Smooth muscle cell (in vitro differentiated cells): ENCODE data around the gene KIAA0319L. TPM values are rescaled to one million over a fixed set of nuclear protein-coding genes. Genes with fewer than 3 reads are reported as not detected.

Experiments
- DNase-seq: peaks from one replicate; lab custom pipeline; 2025; ENCODE audit not compliant: unreplicated experiment; lab: John Stamatoyannopoulos, UW
- H2AFZ ChIP-seq: fragments of 200-600 bp; sonication (generic); 2 replicates; pipeline ENCODE4 v1.6.0; 2016; ENCODE audit warnings: antibody characterized with exemption, low read depth, mild to moderate bottlenecking
- H3F3A ChIP-seq: fragments of 200-600 bp; sonication (generic); 2 replicates; pipeline ENCODE4 v1.6.0; 2017; ENCODE audit warnings: antibody characterized with exemption, low read depth
- H3K27ac ChIP-seq: fragments of 200-600 bp; sonication (generic); 2 replicates; pipeline ENCODE4 v1.5.1; 2016; ENCODE audit warnings: low read depth, mild to moderate bottlenecking
- H3K27me3 ChIP-seq: fragments of 200-600 bp; sonication (generic); 2 replicates; pipeline ENCODE4 v1.6.1; 2016; ENCODE audit warnings: low read depth, mild to moderate bottlenecking
- H3K36me3 ChIP-seq: fragments of 200-600 bp; sonication (generic); 2 replicates; pipeline ENCODE4 v1.5.1; 2016; ENCODE audit warnings: low read depth
- H3K4me1 ChIP-seq: fragments of 200-600 bp; sonication (generic); 2 replicates; pipeline ENCODE4 v1.5.1; 2016; ENCODE audit warnings: low read depth
- H3K4me2 ChIP-seq: fragments of 200-600 bp; sonication (generic); 2 replicates; pipeline ENCODE4 v1.6.0; 2016; ENCODE audit warnings: mild to moderate bottlenecking
- H3K4me3 ChIP-seq: fragments of 200-600 bp; sonication (generic); 2 replicates; pipeline ENCODE4 v1.5.1; 2016; ENCODE audit warnings: mild to moderate bottlenecking
- H3K79me2 ChIP-seq: fragments of 200-600 bp; sonication (generic); 2 replicates; pipeline ENCODE4 v1.6.0; 2016; ENCODE audit warnings: low read depth, mild to moderate bottlenecking
- H3K9ac ChIP-seq: fragments of 200-600 bp; sonication (generic); 2 replicates; pipeline ENCODE4 v1.6.0; 2016; ENCODE audit warnings: low read depth
- H3K9me3 ChIP-seq: fragments of 200-600 bp; sonication (generic); replicated peaks from 2 replicates; pipeline ENCODE4 v1.5.1; 2016; ENCODE audit warnings: low read depth
- H4K20me1 ChIP-seq: fragments of 200-600 bp; sonication (generic); 2 replicates; pipeline ENCODE4 v1.6.0; 2016; ENCODE audit warnings: low read depth
- WGBS: methylation state at CpG from one replicate; pipeline ENCODE4 v1.1.7; 2016; ENCODE audit warnings: low lambda C conversion rate; 5-methylcytosine and 5-hydroxymethylcytosine counted together
- polyA plus RNA-seq: library from polyadenylated mRNA; unstranded; fragments of >200 nt; fragmentation: Nextera tagmentation; extraction: Ambion mirVana; gene quantifications from 2 replicates; pipeline ENCODE4 v1.2.1, GENCODE V29; 2016
- total RNA-seq: library from RNA; depleted of rRNA; stranded (reverse); fragments of >200 nt; gene quantifications from 2 replicates; pipeline ENCODE4 v1.2.3, GENCODE V29; 2014
- TF ChIP-seq, protein P1 (sequence below): fragments of 200-600 bp; sonication (generic); IDR thresholded peaks from 2 replicates; pipeline ENCODE4 v1.5.1; 2017; ENCODE audit warnings: borderline replicate concordance, mild to moderate bottlenecking, antibody characterized with exemption; ENCODE audit not compliant: insufficient read depth, poor library complexity, severe bottlenecking

The KIAA0319L gene
- total and polyA plus RNA-seq, 2 experiments from 2014 or later, result 30.1 to 37.0 TPM

DNA sequence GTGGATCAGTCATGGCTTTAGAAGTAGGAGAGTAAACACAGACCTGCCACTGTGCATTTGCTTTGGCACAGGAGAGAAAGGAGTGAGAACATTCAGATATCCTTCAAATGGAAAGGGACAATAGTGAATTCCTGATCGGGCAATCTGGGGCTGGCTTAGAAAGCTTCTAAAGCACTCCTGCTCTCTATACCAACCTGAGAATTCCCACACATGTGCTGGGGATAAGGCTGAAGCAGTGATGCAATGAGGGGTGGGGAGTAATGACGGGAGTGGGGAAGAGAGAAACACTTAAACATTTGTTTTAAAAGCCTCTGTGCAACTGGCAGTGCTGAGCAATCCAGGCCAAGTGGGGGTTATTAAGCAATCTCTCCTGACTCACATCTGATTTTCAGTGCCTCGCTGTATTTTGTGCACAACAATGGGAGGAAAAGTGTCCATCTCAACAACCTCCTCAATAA is 108.8 kb downstream of the KIAA0319L start:
- 17% methylated on average over 3 of the region's 3 CpGs for WGBS
- Histone ChIP-seq H3K27me3 (no peaks in the 10 kb centered on the region), H3K79me2 (no peaks in the 10 kb centered on the region), H3F3A (peaks cover 25% of the 10 kb centered on the region), H3K9ac (peak overlapping the region; percentile 57), H2AFZ (no peak overlapping the region), H4K20me1 (peaks cover 5% of the 10 kb centered on the region), H3K9me3 (no peaks in the 10 kb centered on the region), H3K4me2 (peak overlapping the region; percentile 45), H3K4me3 (no peak overlapping the region), H3K4me1 (no peaks in the 10 kb centered on the region), H3K27ac (peak overlapping the region; percentile 88), H3K36me3 (no peaks in the 10 kb centered on the region)
- TF ChIP-seq, protein P1, sequence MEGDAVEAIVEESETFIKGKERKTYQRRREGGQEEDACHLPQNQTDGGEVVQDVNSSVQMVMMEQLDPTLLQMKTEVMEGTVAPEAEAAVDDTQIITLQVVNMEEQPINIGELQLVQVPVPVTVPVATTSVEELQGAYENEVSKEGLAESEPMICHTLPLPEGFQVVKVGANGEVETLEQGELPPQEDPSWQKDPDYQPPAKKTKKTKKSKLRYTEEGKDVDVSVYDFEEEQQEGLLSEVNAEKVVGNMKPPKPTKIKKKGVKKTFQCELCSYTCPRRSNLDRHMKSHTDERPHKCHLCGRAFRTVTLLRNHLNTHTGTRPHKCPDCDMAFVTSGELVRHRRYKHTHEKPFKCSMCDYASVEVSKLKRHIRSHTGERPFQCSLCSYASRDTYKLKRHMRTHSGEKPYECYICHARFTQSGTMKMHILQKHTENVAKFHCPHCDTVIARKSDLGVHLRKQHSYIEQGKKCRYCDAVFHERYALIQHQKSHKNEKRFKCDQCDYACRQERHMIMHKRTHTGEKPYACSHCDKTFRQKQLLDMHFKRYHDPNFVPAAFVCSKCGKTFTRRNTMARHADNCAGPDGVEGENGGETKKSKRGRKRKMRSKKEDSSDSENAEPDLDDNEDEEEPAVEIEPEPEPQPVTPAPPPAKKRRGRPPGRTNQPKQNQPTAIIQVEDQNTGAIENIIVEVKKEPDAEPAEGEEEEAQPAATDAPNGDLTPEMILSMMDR, result no peak
- DNase-seq, result no peak

DNA sequence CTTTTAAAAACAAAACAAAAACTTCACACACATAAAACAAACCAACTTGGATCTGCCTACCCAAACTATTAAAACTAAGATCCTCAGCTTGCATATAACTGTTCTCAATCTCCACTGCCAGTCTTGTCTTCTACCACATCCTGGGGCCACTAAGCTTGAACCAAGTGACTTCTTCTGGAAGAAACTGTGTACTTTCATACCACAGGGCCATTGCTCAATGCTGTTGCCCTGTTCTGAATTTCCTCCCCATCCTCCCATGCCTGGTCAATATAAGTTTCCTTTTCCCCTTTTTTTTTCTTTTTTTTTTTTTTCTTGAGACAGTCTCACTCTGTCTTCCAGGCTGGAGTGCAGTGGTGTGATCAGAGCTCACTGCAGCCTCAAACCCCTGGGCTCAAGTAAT is 109.9 kb downstream of the KIAA0319L start:
- no peak overlapping the region for H3K27ac ChIP-seq
- H2AFZ ChIP-seq, result no peak overlapping the region
- no peaks in the 10 kb centered on the region for H3K9me3 ChIP-seq
- no peak overlapping the region for H3K9ac ChIP-seq
- TF ChIP-seq, protein P1, result no peak
- H4K20me1 ChIP-seq, result peaks cover 5% of the 10 kb centered on the region
- no peaks in the 10 kb centered on the region for H3K36me3 ChIP-seq
- H3F3A ChIP-seq, result peaks cover 19% of the 10 kb centered on the region
- no peaks in the 10 kb centered on the region for H3K4me1 ChIP-seq
- H3K79me2 ChIP-seq, result no peaks in the 10 kb centered on the region
- DNase-seq, result no peak
- no peaks in the 10 kb centered on the region for H3K27me3 ChIP-seq
- no peak overlapping the region for H3K4me3 ChIP-seq
- H3K4me2 ChIP-seq, result no peak overlapping the region

DNA sequence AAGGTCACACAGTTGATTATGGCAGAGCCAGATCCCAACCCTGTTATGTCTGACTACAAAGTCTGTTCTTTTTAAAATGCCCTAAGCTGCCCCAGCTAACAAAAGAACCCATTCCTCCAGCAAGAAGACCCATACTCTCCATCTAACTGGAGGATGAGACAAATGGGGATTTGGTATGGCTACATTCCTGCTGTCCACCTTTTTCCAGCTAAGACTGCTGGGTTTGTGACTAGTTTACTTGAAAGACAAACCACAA is 112.8 kb downstream of the KIAA0319L start:
- Histone ChIP-seq H3K9ac (no peak overlapping the region), H3F3A (peaks cover 5% of the 10 kb centered on the region), H3K9me3 (no peaks in the 10 kb centered on the region), H3K27me3 (no peaks in the 10 kb centered on the region), H3K4me3 (no peak overlapping the region), H3K27ac (no peak overlapping the region), H3K4me1 (no peaks in the 10 kb centered on the region), H2AFZ (no peak overlapping the region), H3K4me2 (no peak overlapping the region), H4K20me1 (peaks cover 5% of the 10 kb centered on the region), H3K36me3 (no peaks in the 10 kb centered on the region), H3K79me2 (no peaks in the 10 kb centered on the region)
- no peak for DNase-seq
- TF ChIP-seq, protein P1, result no peak

DNA sequence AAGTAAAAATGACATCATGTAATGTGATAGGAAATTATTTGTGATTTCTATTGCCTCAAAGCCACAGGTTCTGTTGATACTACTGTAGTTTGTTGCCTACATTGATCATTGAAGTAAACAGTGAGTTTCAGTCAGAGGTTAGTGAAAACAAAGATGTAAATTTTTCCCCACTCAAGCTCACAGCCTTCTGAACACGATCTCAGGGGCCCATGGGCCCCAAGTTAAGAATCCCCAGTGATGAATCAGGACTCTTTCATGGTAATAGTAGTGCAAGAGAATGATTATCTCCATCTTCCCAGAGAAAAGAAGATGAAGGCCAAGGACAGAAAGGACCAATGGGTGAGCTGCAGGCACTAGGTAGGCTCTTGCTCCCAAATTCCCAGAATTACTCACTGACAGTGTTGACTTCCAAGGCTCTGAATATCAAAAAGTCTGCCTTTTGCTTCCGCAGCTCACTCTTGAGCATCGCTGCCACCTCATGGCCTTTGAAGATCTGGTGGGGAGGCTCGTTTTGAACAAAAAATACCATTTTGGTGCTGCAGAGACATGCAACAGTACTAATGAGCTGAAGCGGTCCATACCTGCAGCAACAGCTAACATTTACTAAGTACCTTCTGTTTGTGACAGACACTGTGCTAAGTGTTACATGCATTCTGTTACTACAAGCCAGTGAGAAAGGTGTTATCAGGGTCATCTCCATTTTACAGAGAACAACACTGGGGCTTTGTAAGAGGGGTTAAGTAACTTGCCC is 113.3 kb downstream of the KIAA0319L start:
- Histone ChIP-seq H3K4me3 (no peak overlapping the region), H2AFZ (no peak overlapping the region), H3F3A (peaks cover 4% of the 10 kb centered on the region), H3K9me3 (no peaks in the 10 kb centered on the region), H3K79me2 (no peaks in the 10 kb centered on the region), H3K4me2 (no peak overlapping the region), H4K20me1 (peaks cover 5% of the 10 kb centered on the region), H3K9ac (no peak overlapping the region), H3K27ac (no peak overlapping the region), H3K4me1 (no peaks in the 10 kb centered on the region), H3K27me3 (no peaks in the 10 kb centered on the region), H3K36me3 (no peaks in the 10 kb centered on the region)
- TF ChIP-seq, protein P1, result no peak
- DNase-seq, result no peak
- WGBS, result 70% methylated on average over 5 of the region's 5 CpGs
